GM19043 (cell line): ENCODE measurements around the gene OTC.
A peak's percentile ranks its signal among the peaks of the same experiment; 100 is the strongest.

ENCODE experiments used
- ATAC-seq: cut with Tn5 transposase; IDR thresholded peaks from one replicate; pipeline ENCODE4 v1.9.1; 2021; ENCODE audit warnings: low read depth; ENCODE audit not compliant: unreplicated experiment

The OTC gene

DNA sequence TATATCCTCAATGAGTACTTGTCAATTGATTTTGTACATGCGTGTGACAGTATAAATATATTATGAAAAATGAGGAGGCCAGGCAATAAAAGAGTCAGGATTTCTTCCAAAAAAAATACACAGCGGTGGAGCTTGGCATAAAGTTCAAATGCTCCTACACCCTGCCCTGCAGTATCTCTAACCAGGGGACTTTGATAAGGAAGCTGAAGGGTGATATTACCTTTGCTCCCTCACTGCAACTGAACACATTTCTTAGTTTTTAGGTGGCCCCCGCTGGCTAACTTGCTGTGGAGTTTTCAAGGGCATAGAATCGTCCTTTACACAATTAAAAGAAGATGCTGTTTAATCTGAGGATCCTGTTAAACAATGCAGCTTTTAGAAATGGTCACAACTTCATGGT, at the start of gene OTC:
OTC (plus strand) TSS at position 243 of the 400 bp plus-strand sequence; CDS start at position 336, 93 bp downstream.
- no peak for ATAC-seq

DNA sequence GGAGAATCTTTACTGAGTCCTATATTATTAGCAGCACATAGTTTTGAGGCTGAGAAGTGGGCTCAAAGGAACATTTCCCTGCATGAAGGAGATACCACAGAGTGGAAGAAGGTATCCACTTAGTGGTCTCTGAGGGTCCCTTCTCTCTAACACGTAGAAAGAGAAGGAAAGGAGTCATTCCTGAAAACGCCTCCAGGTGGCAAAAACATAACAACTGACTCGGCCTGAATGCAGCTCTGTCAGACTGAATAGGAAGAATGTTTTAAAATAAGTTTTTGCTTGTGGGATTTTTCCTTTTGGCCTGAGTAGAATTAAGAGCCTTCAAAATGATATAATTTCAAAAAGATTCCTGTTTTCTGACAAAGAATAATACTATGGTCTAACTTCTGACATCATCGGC, 48.4 kb upstream of the OTC start:
- ATAC-seq: no peak

DNA sequence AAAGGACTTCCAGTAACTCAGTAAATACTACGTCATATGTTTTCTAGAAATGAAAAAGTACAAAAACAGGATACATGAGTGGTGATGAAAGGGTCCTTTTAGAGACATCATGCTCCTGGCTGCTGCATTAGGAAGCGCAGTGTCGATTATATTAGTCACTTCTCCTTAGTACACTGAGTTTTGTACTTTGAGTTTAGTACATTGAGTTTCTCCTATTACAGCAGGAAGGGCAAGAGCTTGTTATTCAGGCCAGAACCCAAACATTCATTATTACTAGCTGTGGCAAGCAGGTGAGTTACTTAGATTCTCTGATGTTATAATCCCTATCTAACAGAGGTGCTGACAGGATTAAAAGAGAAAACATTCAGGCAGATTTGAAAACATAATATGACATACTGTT, 46.4 kb upstream of the OTC start:
- ATAC-seq: no peak

GRCh38 chrX:38311743-38312142, 40.7 kb upstream of the OTC start:
- ATAC-seq: no peak

DNA sequence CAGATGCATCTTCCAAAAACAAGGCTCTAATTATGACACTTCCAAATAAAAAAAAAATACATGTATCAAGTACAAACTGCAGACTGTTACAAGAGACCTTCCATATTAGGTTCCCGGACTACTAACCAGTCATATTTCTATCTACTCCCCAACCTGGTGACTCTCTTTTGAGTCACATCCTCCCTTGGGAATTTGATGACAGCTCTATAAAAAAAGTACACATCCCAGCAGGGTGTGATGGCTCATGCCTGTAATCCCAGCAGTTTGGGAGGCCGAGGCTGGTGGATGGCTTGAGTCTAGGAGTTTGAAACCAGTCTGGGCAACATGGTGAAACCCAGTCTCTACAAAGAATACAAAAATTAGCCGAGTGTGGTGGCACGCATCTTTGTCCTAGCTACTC, 40.0 kb upstream of the OTC start:
- no peak for ATAC-seq

- no peak for ATAC-seq
These were observed 39.2 kb upstream of the OTC start for GRCh38 chrX:38313190-38313589.

DNA sequence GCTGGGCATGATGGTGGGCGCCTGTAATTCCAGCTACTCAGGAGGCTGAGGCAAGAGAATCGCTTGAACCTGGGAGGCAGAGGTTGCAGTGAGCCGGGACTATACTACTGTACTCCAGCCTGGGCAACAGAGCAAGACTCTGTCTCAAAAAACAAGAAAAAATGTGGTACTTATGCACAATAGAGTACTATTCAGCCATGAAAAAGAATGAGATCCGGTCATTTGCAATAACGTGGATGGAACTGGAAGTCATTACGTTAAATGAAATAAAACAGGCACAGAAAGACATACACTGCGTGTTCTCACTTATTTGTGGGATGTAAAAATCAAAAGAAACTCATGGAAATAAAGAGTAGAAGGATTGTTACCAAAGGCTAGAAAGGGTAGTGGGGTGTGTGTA, 37.2 kb upstream of the OTC start:
- no peak for ATAC-seq

GRCh38 chrX:38318196-38318595, 34.2 kb upstream of the OTC start:
- no peak for ATAC-seq

GRCh38 chrX:38318606-38319005, 33.8 kb upstream of the OTC start:
- ATAC-seq: no peak

- ATAC-seq: no peak
These were observed 31.6 kb upstream of the OTC start for GRCh38 chrX:38320819-38321218.

DNA sequence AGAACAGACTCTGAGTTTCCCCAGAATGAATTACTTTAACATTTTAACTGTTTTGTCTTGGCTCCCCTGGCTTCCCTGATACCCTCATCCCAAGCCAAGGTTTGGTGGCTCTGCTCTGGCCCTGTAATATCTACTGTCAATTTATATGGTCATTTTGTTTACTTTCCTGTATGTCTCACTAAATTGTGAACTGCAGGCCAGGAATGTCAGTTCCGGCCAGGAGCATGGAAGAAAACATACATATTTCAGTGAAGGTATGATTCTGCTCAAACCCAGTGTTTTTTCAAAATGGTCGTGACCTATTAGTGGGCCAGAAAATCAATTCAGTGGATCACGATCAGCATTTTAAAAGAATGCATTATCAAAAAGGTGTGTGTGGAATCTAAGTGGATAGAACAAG, 26.3 kb upstream of the OTC start:
- ATAC-seq: no peak

DNA sequence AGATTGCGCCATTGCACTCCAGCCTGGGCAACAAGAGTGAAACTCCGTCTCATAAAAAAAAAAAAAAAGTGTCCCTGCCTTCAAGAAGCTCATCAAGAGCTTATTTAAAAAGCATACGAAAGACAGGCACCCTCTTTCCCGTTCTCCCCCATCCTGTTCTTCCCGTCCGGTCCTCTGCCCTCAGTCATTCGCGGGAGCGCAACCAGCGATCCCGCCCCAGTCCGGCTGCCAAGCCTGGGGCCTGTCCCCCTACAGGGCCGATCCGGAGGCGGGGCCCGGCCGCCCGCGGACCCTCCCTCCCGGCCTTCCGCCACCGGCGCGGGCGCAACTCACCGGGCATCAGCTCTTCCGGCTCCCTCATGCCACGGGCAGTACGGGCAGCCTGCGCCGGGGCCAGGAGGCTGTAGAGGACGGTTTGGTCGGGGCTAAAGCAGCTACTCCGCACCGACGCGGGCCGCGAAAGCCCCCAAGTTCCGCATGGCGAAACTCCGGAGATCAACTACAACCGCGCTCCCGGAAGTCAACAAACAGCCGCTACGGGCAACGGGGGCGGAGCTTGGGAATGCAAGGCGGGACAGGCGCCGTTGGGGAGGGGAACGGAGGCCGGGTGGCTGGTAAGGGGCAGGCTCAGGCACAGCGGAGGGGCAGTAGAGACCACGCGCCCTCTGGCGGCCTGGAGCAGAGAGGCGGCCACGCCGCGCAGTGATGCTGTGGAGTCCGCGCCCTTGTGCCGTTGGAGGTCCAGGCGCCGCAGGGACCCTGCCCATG, 25.2 kb upstream of the OTC start, which contains the start of gene RPGR:
RPGR (minus strand) TSS at position 503 of the 768 bp plus-strand sequence; CDS start at position 361, 142 bp downstream.
- ATAC-seq: peak; percentile 96

GRCh38 chrX:38327775-38328081, 24.7 kb upstream of the OTC start:
- peak; percentile 6 for ATAC-seq

GRCh38 chrX:38332505-38332904, 19.9 kb upstream of the OTC start:
- ATAC-seq: peak; percentile 61

GRCh38 chrX:38335382-38335781, 17.0 kb upstream of the OTC start:
- no peak for ATAC-seq

DNA sequence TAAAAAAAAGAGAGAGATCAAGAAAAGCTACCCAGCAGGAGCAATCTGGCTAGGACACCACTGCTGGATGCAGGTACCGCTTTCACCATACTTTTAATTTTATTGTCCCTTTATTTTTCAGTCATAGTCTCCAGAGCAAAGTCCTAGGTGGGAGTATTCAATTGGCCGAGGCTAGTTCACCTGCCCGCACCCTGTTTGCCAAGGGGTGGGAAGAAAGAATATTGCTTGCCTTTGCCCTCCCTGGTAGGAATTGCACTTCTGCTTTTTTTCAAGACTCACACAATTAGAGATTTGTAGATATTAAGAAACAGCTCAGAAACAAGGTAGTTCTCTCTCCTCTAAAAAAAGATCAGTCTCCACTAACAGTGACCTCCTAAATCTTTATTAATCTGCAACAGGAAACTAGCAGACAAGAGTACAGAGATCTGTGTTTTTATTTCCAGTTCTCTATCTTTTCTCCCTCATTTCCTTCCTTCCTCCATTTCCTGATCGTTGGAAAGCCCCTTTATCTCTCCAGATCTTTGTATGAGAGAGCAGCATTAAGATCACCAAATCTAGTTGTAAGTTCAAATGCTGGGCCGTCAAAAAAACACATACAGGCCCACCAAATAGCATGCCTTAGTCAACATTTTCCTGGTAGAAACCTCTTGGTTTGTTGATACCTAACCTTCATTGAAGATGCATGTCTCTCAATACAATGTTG, 15.7 kb upstream of the OTC start:
- no peak for ATAC-seq

- ATAC-seq: no peak
These were observed 11.0 kb upstream of the OTC start for GRCh38 chrX:38341442-38341841.

DNA sequence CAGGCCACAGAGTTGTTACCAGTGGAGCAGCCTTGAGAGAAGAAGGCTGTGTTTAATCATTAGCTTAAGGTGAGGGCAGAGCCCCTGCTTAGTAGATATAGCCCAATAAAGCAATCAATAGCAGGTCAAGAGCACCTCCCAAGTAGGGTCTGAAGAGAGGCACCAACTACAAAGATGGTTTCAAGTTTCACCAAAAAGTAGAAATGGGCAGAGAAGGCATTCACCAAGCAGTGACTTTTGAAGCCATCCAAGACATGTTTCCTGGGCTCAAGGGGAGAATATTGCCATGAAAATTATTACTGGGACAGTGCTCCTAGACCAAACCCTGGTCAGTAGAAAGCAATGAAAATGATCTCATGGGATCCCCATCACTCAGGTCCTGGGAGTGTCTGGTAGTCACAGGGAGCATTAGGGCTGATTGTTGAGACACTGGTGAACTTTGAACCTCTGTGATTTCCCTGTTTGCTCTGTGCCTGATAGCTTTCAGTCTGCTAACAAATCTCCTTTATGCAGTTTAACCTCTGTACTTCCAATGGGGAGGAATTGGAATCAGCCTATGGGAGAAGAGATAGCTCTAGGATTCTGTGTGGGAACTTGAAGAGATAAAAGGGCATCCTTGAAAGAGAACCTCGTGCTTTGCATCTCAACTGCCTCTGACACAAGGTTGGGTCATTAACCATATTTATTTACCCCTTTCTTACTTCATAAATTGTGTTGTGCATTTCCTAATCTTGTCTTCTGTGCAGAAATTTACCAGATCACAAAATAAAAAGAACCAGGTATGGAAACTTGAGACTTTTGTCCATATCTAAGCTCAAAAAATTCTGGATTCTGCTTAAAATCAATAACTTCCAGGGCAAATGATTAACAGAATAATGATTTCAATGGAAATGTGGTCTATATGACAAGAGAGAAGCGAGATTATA, 9.3 kb upstream of the OTC start:
- ATAC-seq: no peak

- no peak for ATAC-seq
These were observed 6.3 kb upstream of the OTC start for GRCh38 chrX:38346150-38346549.

GRCh38 chrX:38347136-38347535, 5.3 kb upstream of the OTC start:
- ATAC-seq: no peak

GRCh38 chrX:38351346-38351745, 1.1 kb upstream of the OTC start:
- no peak for ATAC-seq
